DND-41 (cell line): ENCODE measurements around the gene NTMT1.

Source experiments
- ATAC-seq: fragments of 200-7000 bp; cut with Tn5 transposase; 3 replicates; pipeline ENCODE4 v1.9.1; 2021; ENCODE audit warnings: low read depth; ENCODE audit not compliant: insufficient read depth
- DNase-seq: peaks from one replicate; pipeline ENCODE4 v3.0.0-alpha.2; 2020
- H2AFZ ChIP-seq: 2 replicates; pipeline ENCODE4 v1.6.0; 2012; ENCODE audit warnings: low read depth, low read length
- H3K27ac ChIP-seq: 2 replicates; pipeline ENCODE4 v1.5.1; 2012; ENCODE audit warnings: low read length, inconsistent platforms
- H3K27me3 ChIP-seq: fragments of 200-600 bp; sonication (generic); 2 replicates; pipeline ENCODE4 v1.6.0; 2012; ENCODE audit warnings: low read length, mild to moderate bottlenecking, inconsistent platforms; ENCODE audit not compliant: insufficient read depth, poor library complexity
- H3K36me3 ChIP-seq: 2 replicates; pipeline ENCODE4 v1.5.1; 2012; ENCODE audit warnings: low read length, inconsistent platforms; ENCODE audit not compliant: insufficient read depth
- H3K4me1 ChIP-seq: 2 replicates; pipeline ENCODE4 v1.5.1; 2012; ENCODE audit warnings: mild to moderate bottlenecking, low read length; ENCODE audit not compliant: insufficient read depth
- H3K4me2 ChIP-seq: 2 replicates; pipeline ENCODE4 v1.6.0; 2012; ENCODE audit warnings: mild to moderate bottlenecking, moderate library complexity, low read length, inconsistent platforms; ENCODE audit not compliant: insufficient read depth
- H3K4me3 ChIP-seq, 2 experiments: fragments of 200-600 bp in 1 of 2; shearing (Covaris generic) in 1 of 2; 2 replicates each; pipeline ENCODE4 v1.5.1; 2012 to 2016; ENCODE audit warnings: inconsistent platforms in 2 of 2, low read length in 2 of 2, mild to moderate bottlenecking in 2 of 2, low read depth in 1 of 2, moderate library complexity in 1 of 2
- H3K79me2 ChIP-seq: 2 replicates; pipeline ENCODE4 v1.6.0; 2012; ENCODE audit warnings: low read length, inconsistent platforms; ENCODE audit not compliant: insufficient read depth
- H3K9ac ChIP-seq: 2 replicates; pipeline ENCODE4 v1.6.0; 2012; ENCODE audit warnings: low read depth, mild to moderate bottlenecking, inconsistent platforms, low read length, moderate library complexity
- H3K9me3 ChIP-seq: 2 replicates; pipeline ENCODE4 v1.5.1; 2012; ENCODE audit warnings: low read length, moderate library complexity, mild to moderate bottlenecking, inconsistent platforms; ENCODE audit not compliant: insufficient read depth, severe bottlenecking
- H4K20me1 ChIP-seq: 2 replicates; pipeline ENCODE4 v1.6.0; 2012; ENCODE audit warnings: low read length; ENCODE audit not compliant: insufficient read depth
- CTCF ChIP-seq: IDR thresholded peaks from 2 replicates; pipeline ENCODE4 v1.5.1; 2012; ENCODE audit warnings: borderline replicate concordance, low read length, moderate library complexity, mild to moderate bottlenecking; ENCODE audit not compliant: poor library complexity, severe bottlenecking; ENCODE audit errors: extremely low read depth
- EZH2 ChIP-seq: IDR thresholded peaks from 3 replicates; pipeline ENCODE4 v1.6.1; 2012; ENCODE audit warnings: borderline replicate concordance, low read depth, mild to moderate bottlenecking, moderate library complexity, low read length, inconsistent platforms; ENCODE audit not compliant: severe bottlenecking

The NTMT1 gene

GRCh38 chr9:129617167-129617566, 8.8 kb upstream of the NTMT1 start:
- peak; percentile 33; the same call in 1 of the 3 replicates for ATAC-seq
- no peak for DNase-seq
- peak; percentile 52 for TF ChIP-seq CTCF
- no peak for TF ChIP-seq EZH2
- H3K27ac ChIP-seq: no peak overlapping the region
- no peak overlapping the region for H2AFZ ChIP-seq
- H3K4me3 ChIP-seq: no peak overlapping the region
- no peak overlapping the region for H3K4me2 ChIP-seq
- H3K4me1 ChIP-seq: peaks cover 12% of the 10 kb centered on the region
- no peak overlapping the region for H3K9ac ChIP-seq
- H3K36me3 ChIP-seq: no peaks in the 10 kb centered on the region
- peaks cover 25% of the 10 kb centered on the region for H3K27me3 ChIP-seq
- H3K9me3 ChIP-seq: no peaks in the 10 kb centered on the region
- no peaks in the 10 kb centered on the region for H4K20me1 ChIP-seq
- H3K79me2 ChIP-seq: no peaks in the 10 kb centered on the region

GRCh38 chr9:129619787-129620668, 5.9 kb upstream of the NTMT1 start:
- Histone ChIP-seq H3K4me2 (peak overlapping the region; percentile 57), H3K36me3 (no peaks in the 10 kb centered on the region), H4K20me1 (no peaks in the 10 kb centered on the region), H3K27me3 (peaks cover 25% of the 10 kb centered on the region), H3K9me3 (no peaks in the 10 kb centered on the region), H3K27ac (no peak overlapping the region), H3K4me3 (peak overlapping the region in 1 of 2 experiments; percentile 45; a peak in 2 of 4 replicates), H3K9ac (peak overlapping the region; percentile 47; the same call in 1 of the 2 replicates), H3K4me1 (peaks cover 23% of the 10 kb centered on the region), H2AFZ (no peak overlapping the region; the same call in 1 of the 2 replicates), H3K79me2 (no peaks in the 10 kb centered on the region)
- TF ChIP-seq EZH2 (peak; percentile 70), CTCF (peak; percentile 26)
- ATAC-seq (peak; percentile 60), DNase-seq (peak; percentile 38)

- peak within 1 kb of the TSS in 1 of 2 experiments; percentile 45; a peak in 2 of 4 replicates for H3K4me3 ChIP-seq
- no peak for DNase-seq
- H3K9ac ChIP-seq: peak within 1 kb of the TSS; percentile 47; the same call in 1 of the 2 replicates
- TF ChIP-seq EZH2 (no peak), CTCF (no peak)
- H3K79me2 ChIP-seq: no peaks in the 10 kb centered on the region
- H3K27ac ChIP-seq: no peak within 1 kb of the TSS
- H3K9me3 ChIP-seq: no peaks in the 10 kb centered on the region
- H3K4me2 ChIP-seq: peak within 1 kb of the TSS; percentile 57
- no peak for ATAC-seq
- H3K36me3 ChIP-seq: no peaks in the 10 kb centered on the region
- H3K4me1 ChIP-seq: peaks cover 30% of the 10 kb centered on the region
- no peak within 1 kb of the TSS for H2AFZ ChIP-seq
- H4K20me1 ChIP-seq: no peaks in the 10 kb centered on the region
- peaks cover 25% of the 10 kb centered on the region for H3K27me3 ChIP-seq
Measured at GRCh38 chr9:129620669-129621295, 5.2 kb upstream of the NTMT1 start, which contains the start of gene C9orf50. Gene C9orf50 (minus strand): TSS chr9:129621101. CDS start chr9:129620574, 527 bp downstream.
